GM23248 (cell line): ENCODE measurements around the gene NLK. TPM values are rescaled to one million over a fixed set of nuclear protein-coding genes. Genes with fewer than 3 reads are reported as not detected.
"Not testable (repeated sequence)": the region's sequence is repeated elsewhere in the genome, so short reads cannot be mapped to it uniquely, and the experiment has no call there.

Source experiments
- DNase-seq: peaks from one replicate; pipeline ENCODE4 v3.0.0-alpha.2; 2015
- H2AFZ ChIP-seq: fragments of 200-600 bp; sonication (generic); 2 replicates; pipeline ENCODE4 v1.6.1; 2016; ENCODE audit warnings: antibody characterized with exemption
- H3F3A ChIP-seq: fragments of 200-600 bp; sonication (generic); 2 replicates; pipeline ENCODE4 v1.6.1; 2016; ENCODE audit warnings: mild to moderate bottlenecking, antibody characterized with exemption, mixed run types; ENCODE audit not compliant: insufficient read depth
- H3K27ac ChIP-seq: fragments of 200-600 bp; sonication (generic); 2 replicates; pipeline ENCODE4 v1.5.1; 2016; ENCODE audit warnings: mild to moderate bottlenecking
- H3K27me3 ChIP-seq: fragments of 200-600 bp; sonication (generic); replicated peaks from 2 replicates; pipeline ENCODE4 v1.6.1; 2016; ENCODE audit warnings: mild to moderate bottlenecking; ENCODE audit not compliant: insufficient read depth
- H3K36me3 ChIP-seq: fragments of 200-600 bp; sonication (generic); 2 replicates; pipeline ENCODE4 v1.6.1; 2016; ENCODE audit warnings: low read depth, mild to moderate bottlenecking
- H3K4me1 ChIP-seq: fragments of 200-600 bp; sonication (generic); 2 replicates; pipeline ENCODE4 v1.6.1; 2016; ENCODE audit warnings: mild to moderate bottlenecking; ENCODE audit not compliant: insufficient read depth
- H3K4me2 ChIP-seq: fragments of 200-600 bp; sonication (generic); one replicate; pipeline ENCODE4 v1.6.1; 2016; ENCODE audit warnings: mild to moderate bottlenecking; ENCODE audit not compliant: unreplicated experiment
- H3K4me3 ChIP-seq: fragments of 200-600 bp; sonication (generic); 2 replicates; pipeline ENCODE4 v1.5.1; 2016; ENCODE audit warnings: mild to moderate bottlenecking
- H3K79me2 ChIP-seq: fragments of 200-600 bp; sonication (generic); 2 replicates; pipeline ENCODE4 v1.6.1; 2016; ENCODE audit warnings: mild to moderate bottlenecking; ENCODE audit not compliant: insufficient read depth
- H3K9ac ChIP-seq: fragments of 200-600 bp; sonication (generic); 2 replicates; pipeline ENCODE4 v1.6.1; 2016; ENCODE audit warnings: mild to moderate bottlenecking
- H3K9me2 ChIP-seq: fragments of 200-600 bp; sonication (generic); 2 replicates; pipeline ENCODE4 v1.6.1; 2016; ENCODE audit warnings: mixed run types, mild to moderate bottlenecking, moderate library complexity; ENCODE audit not compliant: insufficient read depth
- H3K9me3 ChIP-seq: fragments of 200-600 bp; sonication (generic); one replicate; pipeline ENCODE4 v1.6.1; 2017; ENCODE audit warnings: low read depth
- H4K20me1 ChIP-seq: fragments of 200-600 bp; sonication (generic); 2 replicates; pipeline ENCODE4 v1.6.0; 2016; ENCODE audit not compliant: insufficient read depth
- EZH2 ChIP-seq: fragments of 200-600 bp; sonication (generic); IDR thresholded peaks from 2 replicates; pipeline ENCODE4 v1.6.1; 2018; ENCODE audit warnings: antibody characterized with exemption, mild to moderate bottlenecking; ENCODE audit not compliant: insufficient read depth, poor library complexity, severe bottlenecking
- EZH2phosphoT487 ChIP-seq: fragments of 200-600 bp; sonication (generic); IDR thresholded peaks from 2 replicates; pipeline ENCODE4 v1.6.1; 2018; ENCODE audit warnings: antibody characterized with exemption, moderate library complexity, mild to moderate bottlenecking, low read depth; ENCODE audit not compliant: insufficient read depth
- WGBS, 2 experiments: methylation state at CpG; one replicate each; pipeline ENCODE4 v1.1.6; 2015 to 2017; ENCODE audit warnings: low lambda C conversion rate in 2 of 2, low coverage in 1 of 2; ENCODE audit errors: missing lambda C conversion rate in 2 of 2; 5-methylcytosine and 5-hydroxymethylcytosine counted together
- in situ Hi-C: fragments of 300-500 bp; cut with MboI; formaldehyde crosslinking; loops from 2 replicates; pipeline ENCODE4 v1.15.0; 2020
- polyA plus RNA-seq: library from polyadenylated mRNA; unstranded; fragments of >200 nt; fragmentation: Nextera tagmentation; extraction: Ambion mirVana; gene quantifications from 2 replicates; pipeline ENCODE4 v1.2.1, GENCODE V29; 2016
- total RNA-seq: library from RNA; depleted of rRNA; stranded (reverse); fragments of >200 nt; shearing (Covaris generic); gene quantifications from 2 replicates; pipeline ENCODE4 v1.2.3, GENCODE V29; 2014

NLK gene
- total and polyA plus RNA-seq, 2 experiments from 2014 or later: 3.8 to 17.6 TPM

- Histone ChIP-seq H2AFZ (no peak overlapping the region), H3K4me1 (no peaks in the 10 kb centered on the region; the same call in 1 of the 2 replicates), H3K27ac (no peak overlapping the region), H3K9me2 (no peaks in the 10 kb centered on the region), H3K36me3 (peaks cover 12% of the 10 kb centered on the region; the same call in 1 of the 2 replicates), H3K4me2 (no peak overlapping the region), H3F3A (no peaks in the 10 kb centered on the region), H3K4me3 (no peak overlapping the region), H3K9ac (no peak overlapping the region), H3K79me2 (no peaks in the 10 kb centered on the region), H3K27me3 (no peaks in the 10 kb centered on the region), H4K20me1 (no peaks in the 10 kb centered on the region), H3K9me3 (no peaks in the 10 kb centered on the region)
- no peak for DNase-seq
- WGBS, 2 experiments: 96 to 97% methylated on average over 9 of the region's 9 CpGs
- TF ChIP-seq EZH2phosphoT487: no peak
- TF ChIP-seq EZH2: no peak
- in situ Hi-C loops: no loop called here
These were observed 139.1 kb downstream of the NLK start for GRCh38 chr17:28181568-28181967.

DNA sequence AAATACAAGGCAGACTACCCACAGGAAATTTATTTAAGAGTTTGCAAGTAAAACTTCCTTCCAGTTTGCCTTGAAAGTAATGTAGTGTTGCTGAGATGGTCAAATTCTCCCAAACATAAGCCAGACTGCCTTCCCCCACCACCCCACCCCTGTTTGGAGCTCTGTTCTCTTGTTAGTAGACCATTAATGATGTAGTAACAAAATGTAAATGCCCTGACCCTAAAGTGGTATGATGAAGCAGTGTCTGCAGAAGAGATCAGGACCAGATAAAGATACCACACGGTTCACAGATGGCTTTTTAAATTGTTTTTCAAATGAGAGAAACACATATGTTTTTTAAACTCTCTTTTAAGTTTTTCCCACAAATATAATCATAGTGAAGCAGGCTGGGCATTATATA, 140.1 kb downstream of the NLK start:
- Histone ChIP-seq H3K36me3 (peaks cover 12% of the 10 kb centered on the region; the same call in 1 of the 2 replicates), H3K9me2 (no peaks in the 10 kb centered on the region), H3K9me3 (no peaks in the 10 kb centered on the region), H3K4me3 (no peak overlapping the region), H3K4me1 (no peaks in the 10 kb centered on the region; the same call in 1 of the 2 replicates), H2AFZ (no peak overlapping the region), H3K27ac (no peak overlapping the region), H3F3A (no peaks in the 10 kb centered on the region), H3K4me2 (no peak overlapping the region), H3K9ac (no peak overlapping the region), H3K79me2 (no peaks in the 10 kb centered on the region), H3K27me3 (no peaks in the 10 kb centered on the region), H4K20me1 (no peaks in the 10 kb centered on the region)
- 30 to 32% methylated on average over 1 of the region's 1 CpG for WGBS, 2 experiments
- TF ChIP-seq EZH2phosphoT487 (no peak), EZH2 (no peak)
- in situ Hi-C loops: no loop called here
- DNase-seq: no peak

DNA sequence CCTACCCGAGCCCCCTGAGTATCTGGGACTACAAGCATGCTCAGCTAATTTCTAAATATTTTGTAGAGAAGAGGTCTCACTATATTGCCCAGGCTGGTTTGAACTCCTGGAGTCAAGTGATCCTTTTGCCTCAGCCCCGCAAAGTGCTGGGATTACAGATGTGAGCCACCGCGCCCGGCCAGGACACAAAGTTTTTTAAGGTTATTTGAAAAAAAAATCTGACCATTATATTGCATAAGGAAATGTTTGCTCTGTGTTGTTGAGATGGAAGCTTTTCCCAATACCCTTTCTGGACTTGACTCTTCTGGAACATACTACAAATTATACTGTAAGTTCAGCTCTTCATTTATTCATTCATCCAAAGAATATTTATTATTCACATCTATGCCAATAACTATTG, 143.2 kb downstream of the NLK start:
- Histone ChIP-seq H3K36me3 (peaks cover 15% of the 10 kb centered on the region), H3K4me1 (no peaks in the 10 kb centered on the region), H3K9ac (no peak overlapping the region), H2AFZ (no peak overlapping the region), H3K27me3 (no peaks in the 10 kb centered on the region), H3K79me2 (no peaks in the 10 kb centered on the region), H3K9me3 (no peaks in the 10 kb centered on the region), H3K9me2 (no peaks in the 10 kb centered on the region), H4K20me1 (no peaks in the 10 kb centered on the region), H3K4me2 (no peak overlapping the region), H3K27ac (no peak overlapping the region), H3K4me3 (no peak overlapping the region), H3F3A (no peaks in the 10 kb centered on the region)
- WGBS, 2 experiments: 94 to 98% methylated on average over 5 of the region's 5 CpGs
- in situ Hi-C loops: no loop called here
- DNase-seq: no peak
- TF ChIP-seq EZH2phosphoT487: no peak
- no peak for TF ChIP-seq EZH2

DNA sequence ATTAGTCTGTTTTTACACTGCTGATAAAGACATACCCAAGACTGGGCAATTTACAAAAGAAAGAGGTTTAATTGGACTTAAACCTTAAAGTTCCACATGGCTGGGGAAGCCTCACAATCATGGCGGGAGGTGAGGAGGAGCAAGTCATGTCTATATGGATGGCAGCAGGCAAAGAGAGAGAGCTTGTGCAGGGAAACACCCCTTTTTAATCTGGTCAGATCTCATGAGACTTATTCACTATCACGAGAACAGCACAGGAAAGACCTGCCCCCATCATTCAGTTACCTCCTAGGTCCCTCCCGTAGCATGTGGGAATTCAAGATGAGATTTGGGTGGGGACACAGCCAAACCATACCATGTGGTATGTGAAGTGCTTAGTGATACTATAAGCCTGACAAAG, 144.0 kb downstream of the NLK start:
- H3F3A ChIP-seq, DNase-seq, H3K4me2 ChIP-seq, H2AFZ ChIP-seq, H3K27me3 ChIP-seq, H3K9me2 ChIP-seq, H3K4me1 ChIP-seq, H4K20me1 ChIP-seq, H3K27ac ChIP-seq, H3K4me3 ChIP-seq, H3K79me2 ChIP-seq, H3K9ac ChIP-seq, in situ Hi-C loops, H3K9me3 ChIP-seq: not testable (repeated sequence)
- WGBS, 2 experiments: 95 to 100% methylated on average over 3 of the region's 3 CpGs
- peaks cover 23% of the 10 kb centered on the region for H3K36me3 ChIP-seq

- no peaks in the 10 kb centered on the region for H3K9me2 ChIP-seq
- H3K9me3 ChIP-seq: no peaks in the 10 kb centered on the region
- H3K27me3 ChIP-seq: no peaks in the 10 kb centered on the region
- H3K9ac ChIP-seq: no peak overlapping the region
- TF ChIP-seq EZH2 (no peak), EZH2phosphoT487 (no peak)
- H4K20me1 ChIP-seq: no peaks in the 10 kb centered on the region
- no peak overlapping the region for H3K27ac ChIP-seq
- H2AFZ ChIP-seq: no peak overlapping the region
- DNase-seq: no peak
- peaks cover 36% of the 10 kb centered on the region for H3K36me3 ChIP-seq
- no peaks in the 10 kb centered on the region for H3K4me1 ChIP-seq
- H3K79me2 ChIP-seq: no peaks in the 10 kb centered on the region
- H3K4me2 ChIP-seq: no peak overlapping the region
- H3F3A ChIP-seq: no peaks in the 10 kb centered on the region
- H3K4me3 ChIP-seq: no peak overlapping the region
- in situ Hi-C loops: no loop called here
- WGBS, 2 experiments: 75% methylated on average over 2 of the region's 2 CpGs
These were observed 145.5 kb downstream of the NLK start for GRCh38 chr17:28187931-28188330.
